Endodermal cell (in vitro differentiated cells): ENCODE measurements around the gene MARK3. TPM values are rescaled to one million over a fixed set of nuclear protein-coding genes. Genes with fewer than 3 reads are reported as not detected.

Source experiments
- DNase-seq: peaks from one replicate; pipeline ENCODE4 v3.0.0-alpha.2; 2017
- H3K27ac ChIP-seq: 2 replicates; pipeline ENCODE4 v1.5.1; 2013; ENCODE audit warnings: mild to moderate bottlenecking, low read depth, low read length, moderate library complexity
- H3K27me3 ChIP-seq: 2 replicates; pipeline ENCODE4 v1.6.1; 2013; ENCODE audit warnings: mild to moderate bottlenecking, low read length, moderate library complexity; ENCODE audit not compliant: insufficient read depth, control insufficient read depth, poor library complexity, severe bottlenecking
- H3K36me3 ChIP-seq: 2 replicates; pipeline ENCODE4 v1.7.0; 2013; ENCODE audit warnings: mild to moderate bottlenecking, low read length, moderate library complexity; ENCODE audit not compliant: control insufficient read depth, insufficient read depth
- H3K4me1 ChIP-seq: one replicate; pipeline ENCODE4 v1.7.0; 2013; ENCODE audit warnings: low read length; ENCODE audit not compliant: control insufficient read depth, insufficient read depth
- H3K4me3 ChIP-seq: 2 replicates; pipeline ENCODE4 v1.5.1; 2013; ENCODE audit warnings: mild to moderate bottlenecking, low read length, moderate library complexity
- H3K9ac ChIP-seq: 2 replicates; pipeline ENCODE4 v1.6.1; 2013; ENCODE audit warnings: mild to moderate bottlenecking, low read length, moderate library complexity; ENCODE audit not compliant: poor library complexity, severe bottlenecking; ENCODE audit errors: extremely low read depth
- H3K9me3 ChIP-seq: 2 replicates; pipeline ENCODE4 v1.6.1; 2013; ENCODE audit warnings: mild to moderate bottlenecking, low read length, moderate library complexity; ENCODE audit not compliant: control insufficient read depth
- H3K27ac Mint-ChIP-seq: 2 replicates; pipeline ENCODE4 v1.8.0; 2020; ENCODE audit warnings: mixed read lengths
- H3K27me3 Mint-ChIP-seq: 2 replicates; pipeline ENCODE4 v1.8.0; 2021; ENCODE audit warnings: mild to moderate bottlenecking, mixed read lengths; ENCODE audit not compliant: insufficient read depth
- H3K36me3 Mint-ChIP-seq: 2 replicates; pipeline ENCODE4 v1.8.0; 2020; ENCODE audit warnings: low read depth, mixed read lengths
- H3K4me1 Mint-ChIP-seq: 2 replicates; pipeline ENCODE4 v1.8.0; 2020; ENCODE audit warnings: mixed read lengths
- H3K4me3 Mint-ChIP-seq: 2 replicates; pipeline ENCODE4 v1.8.0; 2020; ENCODE audit warnings: mild to moderate bottlenecking, moderate library complexity, mixed read lengths
- H3K9me3 Mint-ChIP-seq: 2 replicates; pipeline ENCODE4 v1.8.0; 2020; ENCODE audit warnings: mild to moderate bottlenecking, mixed read lengths
- WGBS, 2 experiments: methylation state at CpG; one replicate each; pipeline versions ENCODE4 v1.1.5 to v1.1.7; 2013; ENCODE audit warnings: missing lambda C conversion rate in 2 of 2, mixed read lengths in 1 of 2; ENCODE audit not compliant: insufficient coverage in 1 of 2, insufficient read length in 1 of 2; 5-methylcytosine and 5-hydroxymethylcytosine counted together
- total RNA-seq, 2 donors: library from RNA; stranded (reverse); fragmentation: NEBNext Ultra II Directional in 1 of 2; extraction: Animal tissue kit (Norgen Biotek cat#: 25700) in 1 of 2; gene quantifications; 2 replicates in 1 of 2; 3 replicates in 1 of 2; pipeline ENCODE4 v1.2.1, GENCODE V29; 2021
- TF ChIP-seq, protein P1 (sequence below): fragments of 200-600 bp; sonication (generic); conservative IDR thresholded peaks from 2 replicates; pipeline ENCODE4 v1.5.0; 2021; ENCODE audit warnings: antibody characterized with exemption, mild to moderate bottlenecking

MARK3 gene
- total RNA-seq, 2 donors from 2014 or later = 95.8 to 106 TPM

GRCh38 chr14:103480595-103480994 lies 95.4 kb downstream of the MARK3 start:
- Histone ChIP-seq H3K9me3 (no peaks in the 10 kb centered on the region), H3K4me3 (no peak overlapping the region), H3K27ac (no peak overlapping the region), H3K36me3 (peaks cover 75% of the 10 kb centered on the region), H3K4me1 (no peaks in the 10 kb centered on the region), H3K9ac (no peak overlapping the region), H3K27me3 (no peaks in the 10 kb centered on the region)
- H3K4me1 Mint-ChIP-seq = no peaks in the 10 kb centered on the region
- TF ChIP-seq, protein P1, sequence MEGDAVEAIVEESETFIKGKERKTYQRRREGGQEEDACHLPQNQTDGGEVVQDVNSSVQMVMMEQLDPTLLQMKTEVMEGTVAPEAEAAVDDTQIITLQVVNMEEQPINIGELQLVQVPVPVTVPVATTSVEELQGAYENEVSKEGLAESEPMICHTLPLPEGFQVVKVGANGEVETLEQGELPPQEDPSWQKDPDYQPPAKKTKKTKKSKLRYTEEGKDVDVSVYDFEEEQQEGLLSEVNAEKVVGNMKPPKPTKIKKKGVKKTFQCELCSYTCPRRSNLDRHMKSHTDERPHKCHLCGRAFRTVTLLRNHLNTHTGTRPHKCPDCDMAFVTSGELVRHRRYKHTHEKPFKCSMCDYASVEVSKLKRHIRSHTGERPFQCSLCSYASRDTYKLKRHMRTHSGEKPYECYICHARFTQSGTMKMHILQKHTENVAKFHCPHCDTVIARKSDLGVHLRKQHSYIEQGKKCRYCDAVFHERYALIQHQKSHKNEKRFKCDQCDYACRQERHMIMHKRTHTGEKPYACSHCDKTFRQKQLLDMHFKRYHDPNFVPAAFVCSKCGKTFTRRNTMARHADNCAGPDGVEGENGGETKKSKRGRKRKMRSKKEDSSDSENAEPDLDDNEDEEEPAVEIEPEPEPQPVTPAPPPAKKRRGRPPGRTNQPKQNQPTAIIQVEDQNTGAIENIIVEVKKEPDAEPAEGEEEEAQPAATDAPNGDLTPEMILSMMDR = no peak
- 92 to 95% methylated on average over 3 of the region's 3 CpGs for WGBS, 2 experiments
- H3K36me3 Mint-ChIP-seq = peaks cover 68% of the 10 kb centered on the region
- DNase-seq = no peak
- H3K27ac Mint-ChIP-seq = no peak overlapping the region
- no peaks in the 10 kb centered on the region for H3K9me3 Mint-ChIP-seq
- no peaks in the 10 kb centered on the region for H3K27me3 Mint-ChIP-seq
- H3K4me3 Mint-ChIP-seq = no peak overlapping the region

DNA sequence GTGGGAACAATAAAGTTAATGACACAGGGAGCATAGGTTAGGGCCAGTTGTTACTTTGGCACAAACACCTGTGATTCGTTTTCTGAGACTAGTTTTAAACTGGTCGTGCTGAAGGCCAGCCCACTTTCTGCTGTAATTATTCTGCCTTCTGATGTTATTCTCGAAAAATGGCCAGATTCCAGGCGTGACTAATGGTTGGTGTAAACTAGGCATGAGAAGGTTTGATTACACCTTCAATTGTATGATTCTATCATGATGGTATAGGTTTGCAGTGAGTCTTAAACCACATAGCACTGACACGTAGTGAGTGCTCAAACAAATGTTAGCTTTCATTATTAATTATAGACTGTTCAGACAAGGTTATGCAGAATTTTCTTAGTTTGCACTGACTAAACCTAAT lies 98.4 kb downstream of the MARK3 start:
- Mint-ChIP-seq H3K4me3 (no peak overlapping the region), H3K27ac (no peak overlapping the region), H3K27me3 (no peaks in the 10 kb centered on the region), H3K4me1 (no peaks in the 10 kb centered on the region), H3K36me3 (peaks cover 58% of the 10 kb centered on the region), H3K9me3 (no peaks in the 10 kb centered on the region)
- Histone ChIP-seq H3K4me1 (no peaks in the 10 kb centered on the region), H3K27me3 (no peaks in the 10 kb centered on the region), H3K27ac (no peak overlapping the region), H3K9me3 (no peaks in the 10 kb centered on the region), H3K9ac (no peak overlapping the region), H3K4me3 (no peak overlapping the region), H3K36me3 (peaks cover 70% of the 10 kb centered on the region)
- 94 to 96% methylated on average over 5 of the region's 5 CpGs for WGBS, 2 experiments
- peak; percentile 13 for DNase-seq
- TF ChIP-seq, protein P1 = no peak

DNA sequence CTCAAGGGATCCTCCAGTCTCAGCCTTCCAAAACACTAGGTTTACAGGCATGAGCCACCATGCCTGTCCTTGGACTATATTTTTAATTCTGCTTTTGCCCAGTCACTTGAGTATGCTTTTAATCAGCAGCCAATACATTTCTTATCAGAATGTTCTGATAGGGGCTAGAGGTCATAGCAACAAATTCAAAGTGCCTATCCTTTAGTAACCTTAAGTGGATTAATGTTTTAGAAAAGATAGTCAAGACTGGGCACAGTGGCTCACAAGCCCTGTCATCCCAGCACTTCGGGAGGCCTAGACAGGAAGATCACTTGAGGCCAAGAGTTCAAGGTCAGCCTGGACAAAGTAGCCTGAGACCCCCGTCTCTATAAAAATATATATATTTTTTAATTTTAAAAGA lies 100.3 kb downstream of the MARK3 start:
- H3K27ac ChIP-seq = no peak overlapping the region
- WGBS, 2 experiments = 92% methylated on average over 1 of the region's 2 CpGs; no CpG with 5 or more reads in 1 of the 2 experiments

More for the DNA sequence above, 100.3 kb downstream of the MARK3 start:
- Histone ChIP-seq H3K36me3 (peaks cover 68% of the 10 kb centered on the region), H3K4me3 (no peak overlapping the region), H3K4me1 (no peaks in the 10 kb centered on the region), H3K9me3 (no peaks in the 10 kb centered on the region), H3K9ac (no peak overlapping the region), H3K27me3 (no peaks in the 10 kb centered on the region)
- Mint-ChIP-seq H3K9me3 (no peaks in the 10 kb centered on the region), H3K27me3 (no peaks in the 10 kb centered on the region), H3K4me1 (no peaks in the 10 kb centered on the region), H3K4me3 (no peak overlapping the region), H3K36me3 (peaks cover 56% of the 10 kb centered on the region), H3K27ac (no peak overlapping the region)
- DNase-seq = no peak
- TF ChIP-seq, protein P1 = no peak
